ENCODE measurements around the gene SLC35G3.
"Not testable (repeated sequence)": the region's sequence is repeated elsewhere in the genome, so short reads cannot be mapped to it uniquely, and the experiment has no call there.

Gene SLC35G3

GRCh38 chr17:35167666-35168065 lies 26.5 kb downstream of the SLC35G3 start:
- no peak for DNase-seq
- Mint-ChIP-seq H3K27me3 (no peaks in the 10 kb centered on the region), H3K36me3 (no peaks in the 10 kb centered on the region), H3K4me3 (no peak overlapping the region), H3K4me1 (peaks cover 32% of the 10 kb centered on the region), H3K27ac (no peak overlapping the region), H3K9me3 (no peaks in the 10 kb centered on the region)
- CTCF ChIA-PET = interaction anchor here (0.7 to 1.5 kb wide), 4 partner anchors 16 to 372 kb away, joined by 3 read pairs; no protein-coding TSS in a partner anchor

- H3K27me3 Mint-ChIP-seq = no peaks in the 10 kb centered on the region
- CTCF ChIA-PET = interaction anchor here (0.7 to 1.5 kb wide), 4 partner anchors 17 to 373 kb away, joined by 3 read pairs; no protein-coding TSS in a partner anchor
- no peak overlapping the region for H3K27ac Mint-ChIP-seq
- H3K36me3 Mint-ChIP-seq = no peaks in the 10 kb centered on the region
- H3K9me3 Mint-ChIP-seq = no peaks in the 10 kb centered on the region
- H3K4me1 Mint-ChIP-seq = peaks cover 31% of the 10 kb centered on the region
- no peak overlapping the region for H3K4me3 Mint-ChIP-seq
- DNase-seq = no peak
These were observed 27.1 kb downstream of the SLC35G3 start for GRCh38 chr17:35167046-35167445.

GRCh38 chr17:35166526-35166925 lies 27.7 kb downstream of the SLC35G3 start:
- Mint-ChIP-seq H3K4me1 (peaks cover 32% of the 10 kb centered on the region), H3K4me3 (no peak overlapping the region), H3K36me3 (no peaks in the 10 kb centered on the region), H3K27me3 (no peaks in the 10 kb centered on the region), H3K9me3 (no peaks in the 10 kb centered on the region), H3K27ac (no peak overlapping the region)
- no peak for DNase-seq
- CTCF ChIA-PET = interaction anchor here (1.0 to 1.5 kb wide), 3 partner anchors 17 to 373 kb away, joined by 3 read pairs; no protein-coding TSS in a partner anchor

GRCh38 chr17:35164716-35165115 lies 29.5 kb downstream of the SLC35G3 start:
- Mint-ChIP-seq H3K27ac (no peak overlapping the region), H3K27me3 (no peaks in the 10 kb centered on the region), H3K4me1 (peaks cover 45% of the 10 kb centered on the region), H3K4me3 (no peak overlapping the region), H3K36me3 (peaks cover 3% of the 10 kb centered on the region), H3K9me3 (peaks cover 9% of the 10 kb centered on the region)
- no peak for DNase-seq
- CTCF ChIA-PET = no interaction called here

DNA sequence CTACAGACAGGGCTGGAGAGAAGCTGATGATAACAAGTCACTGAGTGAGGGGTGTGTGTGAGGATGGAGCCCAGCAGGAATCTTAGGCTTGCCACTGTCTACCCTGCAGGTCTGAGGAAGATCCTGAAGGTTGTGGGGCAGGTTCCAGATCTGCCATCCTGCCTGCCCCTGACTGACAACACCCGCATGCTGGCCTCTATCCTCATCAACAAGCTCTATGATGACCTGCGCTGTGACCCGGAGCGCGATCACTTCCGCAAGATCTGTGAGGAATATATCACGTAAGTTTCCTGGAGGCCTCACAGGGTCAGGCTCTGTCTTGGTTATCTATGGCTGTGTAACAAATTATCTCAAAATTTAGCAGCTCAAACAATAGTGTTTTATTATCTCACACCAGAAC lies 30.3 kb downstream of the SLC35G3 start:
- Mint-ChIP-seq H3K27ac (no peak overlapping the region), H3K4me1 (peaks cover 54% of the 10 kb centered on the region), H3K36me3 (peaks cover 3% of the 10 kb centered on the region), H3K9me3 (peaks cover 9% of the 10 kb centered on the region), H3K4me3 (no peak overlapping the region), H3K27me3 (no peaks in the 10 kb centered on the region)
- CTCF ChIA-PET = no interaction called here
- no peak for DNase-seq

GRCh38 chr17:35162755-35163154 lies 31.4 kb downstream of the SLC35G3 start:
- peaks cover 3% of the 10 kb centered on the region for H3K36me3 Mint-ChIP-seq
- H3K4me3 Mint-ChIP-seq = no peak overlapping the region
- CTCF ChIA-PET = no interaction called here
- no peaks in the 10 kb centered on the region for H3K27me3 Mint-ChIP-seq
- DNase-seq = no peak
- peaks cover 9% of the 10 kb centered on the region for H3K9me3 Mint-ChIP-seq
- H3K4me1 Mint-ChIP-seq = peaks cover 58% of the 10 kb centered on the region
- no peak overlapping the region for H3K27ac Mint-ChIP-seq

GRCh38 chr17:35161281-35161761 lies 32.9 kb downstream of the SLC35G3 start:
- Mint-ChIP-seq H3K9me3 (peaks cover 9% of the 10 kb centered on the region), H3K36me3 (peaks cover 3% of the 10 kb centered on the region), H3K4me1 (peaks cover 57% of the 10 kb centered on the region), H3K27ac (peak overlapping the region; percentile 87), H3K4me3 (no peak overlapping the region), H3K27me3 (no peaks in the 10 kb centered on the region)
- CTCF ChIA-PET = interaction anchor here (0.7 kb wide), 1 partner anchor 52 kb away, joined by 4 read pairs; no protein-coding TSS in a partner anchor
- DNase-seq = peak; percentile 27

DNA sequence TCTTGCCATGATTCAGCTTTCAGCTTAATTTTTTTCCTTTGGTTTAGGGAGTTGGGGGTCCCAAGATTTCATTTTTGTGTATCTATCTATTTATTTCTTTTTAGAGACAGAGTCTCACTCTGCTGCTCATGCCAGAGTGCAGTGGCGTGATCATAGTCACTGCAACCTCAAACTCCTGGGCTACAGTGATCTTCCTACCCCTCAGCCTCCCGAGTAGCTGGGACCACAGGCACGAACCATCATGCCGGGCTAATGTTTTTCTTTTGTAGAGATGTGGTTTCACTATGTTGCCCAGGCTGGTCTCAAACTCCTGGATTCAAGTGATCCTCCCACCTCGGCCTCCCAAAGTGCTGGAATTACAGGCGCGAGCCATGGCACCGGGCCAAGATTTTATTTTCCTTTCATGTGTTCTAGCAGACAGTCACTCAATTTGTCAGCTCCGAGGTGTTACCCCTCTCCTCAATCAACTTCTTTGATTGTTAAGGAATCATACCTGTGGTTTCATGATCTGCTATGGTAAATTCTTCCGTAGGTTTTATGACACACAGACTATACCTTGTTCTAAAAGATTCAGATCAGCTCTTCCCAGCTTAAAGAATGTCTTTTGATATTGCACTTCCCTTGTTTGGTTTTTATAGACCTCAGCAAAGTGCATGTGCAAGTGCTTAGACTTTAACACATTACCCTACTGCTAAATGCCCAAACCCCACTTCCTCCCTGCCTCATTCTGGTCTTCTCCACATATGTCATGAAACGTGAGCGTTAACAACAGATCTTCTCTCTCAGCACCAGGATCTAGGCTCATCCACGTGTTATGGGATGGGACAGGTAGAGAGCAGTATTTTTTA lies 33.6 kb downstream of the SLC35G3 start:
- peaks cover 3% of the 10 kb centered on the region for H3K36me3 Mint-ChIP-seq
- H3K9me3 Mint-ChIP-seq = peaks cover 9% of the 10 kb centered on the region
- CTCF ChIA-PET = no interaction called here
- H3K27me3 Mint-ChIP-seq = no peaks in the 10 kb centered on the region
- H3K27ac Mint-ChIP-seq = peak overlapping the region; percentile 87
- H3K4me3 Mint-ChIP-seq = peak overlapping the region; percentile 9
- peaks cover 58% of the 10 kb centered on the region for H3K4me1 Mint-ChIP-seq
- peak; percentile 30 for DNase-seq

DNA sequence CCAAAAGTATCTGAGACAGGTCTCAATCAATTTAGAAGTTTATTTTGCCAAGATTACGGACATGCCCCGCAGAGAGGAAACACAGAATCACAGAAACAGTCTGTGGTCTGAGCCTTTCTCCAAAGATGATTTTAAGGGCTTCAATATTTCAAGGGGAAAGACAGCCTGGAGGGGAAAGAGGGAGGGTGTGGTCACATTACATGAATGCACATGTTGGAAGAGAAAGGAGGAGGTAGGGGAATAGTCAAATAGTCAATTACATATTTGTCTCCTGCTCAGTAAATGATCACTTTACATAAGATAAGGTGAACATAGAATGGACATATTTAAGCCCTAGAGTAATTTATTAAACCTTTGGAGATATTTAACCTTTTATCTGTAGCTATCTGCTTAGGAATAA lies 34.3 kb downstream of the SLC35G3 start:
- no peak for DNase-seq
- CTCF ChIA-PET = no interaction called here
- Mint-ChIP-seq H3K27ac (no peak overlapping the region), H3K4me3 (no peak overlapping the region), H3K36me3 (peaks cover 3% of the 10 kb centered on the region), H3K9me3 (peaks cover 9% of the 10 kb centered on the region), H3K4me1 (peaks cover 53% of the 10 kb centered on the region), H3K27me3 (peaks cover 5% of the 10 kb centered on the region)

DNA sequence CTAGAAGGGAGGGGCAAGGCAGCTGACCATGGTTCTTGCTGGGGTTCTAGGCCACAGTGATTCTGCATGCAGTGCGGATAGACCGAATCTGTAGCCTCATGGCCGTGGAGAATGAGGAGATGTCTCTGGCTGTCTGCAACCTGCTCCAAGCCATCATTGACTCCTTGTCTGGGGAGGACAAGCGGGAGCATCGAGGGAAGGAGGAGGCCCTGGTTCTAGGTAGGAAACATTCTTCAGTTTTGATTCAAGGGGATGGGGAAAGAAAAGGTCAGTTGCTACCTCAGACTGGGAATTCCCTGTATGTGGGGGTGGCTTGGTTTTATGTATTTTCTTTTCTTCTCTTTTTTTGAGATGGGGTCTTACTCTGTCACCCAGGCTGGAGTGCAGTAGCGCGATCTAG lies 38.9 kb downstream of the SLC35G3 start:
- Mint-ChIP-seq H3K4me3 (no peak overlapping the region), H3K27me3 (peaks cover 34% of the 10 kb centered on the region), H3K36me3 (no peaks in the 10 kb centered on the region), H3K9me3 (no peaks in the 10 kb centered on the region), H3K4me1 (peaks cover 21% of the 10 kb centered on the region), H3K27ac (no peak overlapping the region)
- DNase-seq = no peak
- CTCF ChIA-PET = interaction anchor here (1.3 kb wide), 1 partner anchor 11 kb away, joined by 3 read pairs; no protein-coding TSS in a partner anchor

- H3K4me3 Mint-ChIP-seq = no peak overlapping the region
- peaks cover 13% of the 10 kb centered on the region for H3K4me1 Mint-ChIP-seq
- peaks cover 40% of the 10 kb centered on the region for H3K27me3 Mint-ChIP-seq
- no peak overlapping the region for H3K27ac Mint-ChIP-seq
- CTCF ChIA-PET = interaction anchor here (1.3 kb wide), 1 partner anchor 10 kb away, joined by 3 read pairs; no protein-coding TSS in a partner anchor
- H3K36me3 Mint-ChIP-seq = no peaks in the 10 kb centered on the region
- DNase-seq = no peak
- H3K9me3 Mint-ChIP-seq = no peaks in the 10 kb centered on the region
These were observed 39.7 kb downstream of the SLC35G3 start for GRCh38 chr17:35154196-35155165.

GRCh38 chr17:35152421-35153140 lies 41.6 kb downstream of the SLC35G3 start:
- Mint-ChIP-seq H3K36me3 (no peaks in the 10 kb centered on the region), H3K27ac (no peak overlapping the region), H3K4me1 (peaks cover 3% of the 10 kb centered on the region), H3K27me3 (peaks cover 57% of the 10 kb centered on the region), H3K4me3 (no peak overlapping the region), H3K9me3 (no peaks in the 10 kb centered on the region)
- no peak for DNase-seq
- CTCF ChIA-PET = no interaction called here

- DNase-seq, H3K4me1 Mint-ChIP-seq, H3K36me3 Mint-ChIP-seq, H3K27ac Mint-ChIP-seq, H3K9me3 Mint-ChIP-seq, CTCF ChIA-PET, H3K4me3 Mint-ChIP-seq: not testable (repeated sequence)
- H3K27me3 Mint-ChIP-seq = peaks cover 65% of the 10 kb centered on the region
These were observed 43.1 kb downstream of the SLC35G3 start for GRCh38 chr17:35151080-35151479.

Measured in activated naive CD4-positive, alpha-beta T cell treated with anti-CD3 and anti-CD28 coated beads, Interleukin-2, amount 10 ng/mL, durations not matched to agents 7 days and 5 days (primary cell).